Caco-2 (cell line): ENCODE measurements around the gene HEXIM2. TPM values are rescaled to one million over a fixed set of nuclear protein-coding genes. Genes with fewer than 3 reads are reported as not detected.
A peak's percentile ranks its signal among the peaks of the same experiment; 100 is the strongest.

Experiments used
- BruUV-seq: library from RNA; stranded (reverse); fragments of 400-500 nt; replicated peaks from 2 replicates; lab custom pipeline; 2021; lab: Mats Ljungman, UMichigan
- CTCF ChIA-PET: fragments of 300-600 bp; sonication (Branson Sonifier 250); formaldehyde crosslinking; loops from one replicate; lab custom pipeline; 2022; ENCODE audit warnings: antibody characterized with exemption; lab: Charles Lee
- POLR2A ChIA-PET: fragments of 300-600 bp; sonication (Branson Sonifier 250); formaldehyde crosslinking; loops from one replicate; lab custom pipeline; 2022; ENCODE audit warnings: antibody characterized with exemption; lab: Charles Lee
- DNase-seq, 2 experiments: peaks; one replicate each; pipeline versions ENCODE4 v3.0.0 to v3.0.0-alpha.2; 2020 to 2022
- H3K27me3 ChIP-seq: replicated peaks from 2 replicates; pipeline ENCODE4 v1.6.0; 2011; ENCODE audit warnings: low read length; ENCODE audit not compliant: control insufficient read depth, insufficient read depth
- H3K36me3 ChIP-seq: 2 replicates; pipeline ENCODE4 v1.5.1; 2011; ENCODE audit warnings: low read length; ENCODE audit not compliant: control insufficient read depth, insufficient read depth
- H3K4me1 ChIP-seq: fragments of 250-450 bp; sonication (Bioruptor Pico); 2 replicates; pipeline ENCODE4 v1.5.1; 2020; ENCODE audit warnings: mild to moderate bottlenecking
- H3K4me3 ChIP-seq: 2 replicates; pipeline ENCODE4 v1.5.1; 2011; ENCODE audit warnings: low read depth, mild to moderate bottlenecking, control low read depth, low read length
- H3K9me3 ChIP-seq: fragments of 250-450 bp; sonication (Bioruptor Pico); 2 replicates; pipeline ENCODE4 v1.5.1; 2020; ENCODE audit warnings: mild to moderate bottlenecking, moderate library complexity
- H3K27ac Mint-ChIP-seq: one replicate; pipeline ENCODE4 v1.8.0; 2022; ENCODE audit warnings: mixed read lengths; ENCODE audit not compliant: unreplicated experiment
- H3K27me3 Mint-ChIP-seq: one replicate; pipeline ENCODE4 v1.8.0; 2022; ENCODE audit warnings: mixed read lengths; ENCODE audit not compliant: insufficient read depth, unreplicated experiment
- H3K36me3 Mint-ChIP-seq: one replicate; pipeline ENCODE4 v1.8.0; 2022; ENCODE audit warnings: mild to moderate bottlenecking, mixed read lengths; ENCODE audit not compliant: insufficient read depth, unreplicated experiment
- H3K4me1 Mint-ChIP-seq: one replicate; pipeline ENCODE4 v1.8.0; 2022; ENCODE audit warnings: low read depth, mixed read lengths; ENCODE audit not compliant: unreplicated experiment
- H3K4me3 Mint-ChIP-seq: one replicate; pipeline ENCODE4 v1.8.0; 2022; ENCODE audit warnings: mild to moderate bottlenecking, moderate library complexity, mixed read lengths; ENCODE audit not compliant: unreplicated experiment
- H3K9me3 Mint-ChIP-seq: one replicate; pipeline ENCODE4 v1.8.0; 2022; ENCODE audit warnings: mixed read lengths; ENCODE audit not compliant: unreplicated experiment
- CTCF ChIP-seq, 2 experiments: fragments of 200-600 bp in 1 of 2; IDR thresholded peaks; 1 replicate in 1 of 2; 2 replicates in 1 of 2; pipeline versions ENCODE4 v1.5.1 to v1.8.0; 2011 to 2022; ENCODE audit warnings: antibody characterized with exemption in 1 of 2, control low read depth in 1 of 2, inconsistent platforms in 1 of 2, low read depth in 1 of 2, low read length in 1 of 2, mild to moderate bottlenecking in 1 of 2, moderate library complexity in 1 of 2; ENCODE audit not compliant: insufficient read depth in 1 of 2, severe bottlenecking in 1 of 2, unreplicated experiment in 1 of 2
- intact Hi-C: fragments of 100-400 bp; cut with micrococcal nuclease; formaldehyde crosslinking; loops from one replicate; pipeline ENCODE4 v1.10.0; 2022; ENCODE audit not compliant: unreplicated experiment
- total RNA-seq: library from RNA; stranded (reverse); gene quantifications from 2 replicates; pipeline ENCODE4 v1.2.3, GENCODE V29; 2022

HEXIM2 gene
- total RNA-seq, 1 experiment from 2014 or later: 12.7 TPM

- peak; percentile 82 to 93 for DNase-seq
- Mint-ChIP-seq H3K4me1 (peaks cover 15% of the 10 kb centered on the region), H3K9me3 (no peaks in the 10 kb centered on the region), H3K36me3 (peaks cover 62% of the 10 kb centered on the region), H3K27me3 (peaks cover 4% of the 10 kb centered on the region), H3K27ac (peak overlapping the region; percentile 94), H3K4me3 (peak overlapping the region; percentile 99)
- POLR2A ChIA-PET: interaction anchor here (0.6 to 7.0 kb wide), 8 partner anchors 11 to 101 kb away, joined by 3 to 279 read pairs (median 30); partner anchors contain the start of genes ACBD4 and HEXIM2
- no TSS peak for BruUV-seq
- CTCF ChIA-PET: interaction anchor here (0.6 to 8.2 kb wide), 6 partner anchors 11 to 50 kb away, joined by 3 to 230 read pairs (median 6); partner anchors contain the start of genes ACBD4 and HEXIM2
- no peaks in the 10 kb centered on the region for H3K27me3 ChIP-seq
- no peaks in the 10 kb centered on the region for H3K36me3 ChIP-seq
- no peak for TF ChIP-seq CTCF (IDR thresholded peaks at IDR 0.05; ENCODE audit: insufficient read depth in 1 of 2, low read depth in 1 of 2, low read length in 1 of 2, severe bottlenecking in 1 of 2, unreplicated experiment in 1 of 2)
- no peaks in the 10 kb centered on the region for H3K9me3 ChIP-seq
- intact Hi-C loops: loop anchor here (5.0 kb wide), 1 partner anchor 225 kb away; no protein-coding TSS in a partner anchor
- H3K4me3 ChIP-seq: peak overlapping the region; percentile 57
- peaks cover 17% of the 10 kb centered on the region for H3K4me1 ChIP-seq
Measured at GRCh38 chr17:45146890-45147580, 14.6 kb upstream of the HEXIM2 start.

- Mint-ChIP-seq H3K4me3 (peak overlapping the region; percentile 99), H3K36me3 (peaks cover 68% of the 10 kb centered on the region), H3K9me3 (no peaks in the 10 kb centered on the region), H3K27me3 (peaks cover 4% of the 10 kb centered on the region), H3K27ac (peak overlapping the region; percentile 94), H3K4me1 (peaks cover 15% of the 10 kb centered on the region)
- H3K4me3 ChIP-seq: peak overlapping the region; percentile 57
- H3K27me3 ChIP-seq: no peaks in the 10 kb centered on the region
- TSS peak; percentile 65 for BruUV-seq
- ChIA-PET CTCF (interaction anchor here (0.6 to 8.2 kb wide), 11 partner anchors 11 to 54 kb away, joined by 3 to 230 read pairs (median 8); partner anchors contain the start of genes ACBD4 and HEXIM2), POLR2A (interaction anchor here (0.6 to 7.0 kb wide), 23 partner anchors 8 to 1199 kb away, joined by 3 to 279 read pairs (median 7); partner anchors contain the start of genes ACBD4, HEXIM2, MAP3K14 and NMT1)
- TF ChIP-seq CTCF (IDR thresholded peaks at IDR 0.05; ENCODE audit: insufficient read depth in 1 of 2, low read depth in 1 of 2, low read length in 1 of 2, severe bottlenecking in 1 of 2, unreplicated experiment in 1 of 2): no peak
- H3K36me3 ChIP-seq: no peaks in the 10 kb centered on the region
- intact Hi-C loops: loop anchor here (1.0 to 5.0 kb wide), 6 partner anchors 12 to 225 kb away; partner anchors contain the start of genes ACBD4 and HEXIM2
- H3K4me1 ChIP-seq: peaks cover 17% of the 10 kb centered on the region
- DNase-seq: peak; percentile 89 to 91
- H3K9me3 ChIP-seq: no peaks in the 10 kb centered on the region
Measured at GRCh38 chr17:45147581-45148182, 14.0 kb upstream of the HEXIM2 start.
